GM12872 (cell line): ENCODE results near the gene SEC14L6.

Experiments
- CTCF ChIP-seq: IDR thresholded peaks from 3 replicates; pipeline ENCODE4 v1.5.1; 2011; ENCODE audit warnings: low read depth, mild to moderate bottlenecking, low read length, moderate library complexity; ENCODE audit not compliant: insufficient read depth

SEC14L6 gene

GRCh38 chr22:30521368-30522156, 25.0 kb downstream of the SEC14L6 start:
- TF ChIP-seq CTCF, result no peak

GRCh38 chr22:30519842-30520425, 26.6 kb downstream of the SEC14L6 start:
- TF ChIP-seq CTCF, result no peak

- no peak for TF ChIP-seq CTCF
Observed at GRCh38 chr22:30516731-30517130, 29.8 kb downstream of the SEC14L6 start.

GRCh38 chr22:30516273-30516672, 30.3 kb downstream of the SEC14L6 start:
- TF ChIP-seq CTCF, result no peak

- TF ChIP-seq CTCF, result no peak
Observed at GRCh38 chr22:30514252-30514651, 32.3 kb downstream of the SEC14L6 start.

- no peak for TF ChIP-seq CTCF
Observed at GRCh38 chr22:30513462-30513861, 33.1 kb downstream of the SEC14L6 start.

GRCh38 chr22:30511911-30512310, 34.6 kb downstream of the SEC14L6 start:
- no peak for TF ChIP-seq CTCF
